Measurements from ENCODE around the gene ATP8B1. TPM values are rescaled to one million over a fixed set of nuclear protein-coding genes. Genes with fewer than 3 reads are reported as not detected.
A peak's percentile ranks its signal among the peaks of the same experiment; 100 is the strongest.

The ATP8B1 gene
- total RNA-seq, 1 donor from 2014 or later: 14.4 TPM

DNA sequence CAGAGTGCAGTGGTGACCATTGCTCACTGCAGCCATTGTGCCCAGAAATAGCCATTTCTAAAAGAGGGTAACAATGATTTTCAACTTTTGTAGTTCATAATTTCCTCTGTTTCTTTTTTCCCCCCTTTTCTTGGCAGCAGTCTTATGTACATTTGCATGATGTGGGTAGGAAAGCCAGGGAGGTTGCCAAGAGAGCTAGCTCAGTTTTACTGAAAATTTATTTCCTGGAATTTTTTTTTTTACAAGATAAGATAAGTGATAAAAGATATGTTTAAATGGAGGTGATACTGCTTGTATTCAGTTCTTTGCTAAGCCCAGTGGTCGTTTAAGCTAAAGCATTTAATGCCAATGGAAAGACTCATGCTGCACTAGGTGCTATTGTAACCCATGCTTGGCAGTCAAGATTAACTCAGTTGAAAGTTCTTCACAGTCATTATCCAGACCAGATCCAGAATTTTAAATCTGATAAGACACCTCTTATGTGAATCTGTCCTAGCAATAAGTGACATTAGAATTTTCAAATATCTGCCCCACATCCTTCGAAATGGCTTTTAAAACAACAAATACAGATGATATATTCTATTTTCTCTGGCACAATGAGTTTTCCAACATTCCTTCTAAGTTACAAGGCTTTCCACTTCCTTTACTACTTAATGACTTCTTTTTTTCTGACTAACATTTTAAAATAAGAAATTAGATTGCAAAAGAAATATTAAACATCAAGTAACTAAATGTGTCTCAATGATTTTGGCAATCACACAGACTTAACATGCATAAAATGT is 4.4 kb upstream of the ATP8B1 start:
- TF ChIP-seq CTCF (conservative IDR thresholded peaks at IDR 0.05; ENCODE audit: low read depth, low read length): no peak
- H3K4me3 ChIP-seq (ENCODE audit: low read depth, low read length): no peak overlapping the region
- no peak for DNase-seq (ENCODE audit: low read depth)

DNA sequence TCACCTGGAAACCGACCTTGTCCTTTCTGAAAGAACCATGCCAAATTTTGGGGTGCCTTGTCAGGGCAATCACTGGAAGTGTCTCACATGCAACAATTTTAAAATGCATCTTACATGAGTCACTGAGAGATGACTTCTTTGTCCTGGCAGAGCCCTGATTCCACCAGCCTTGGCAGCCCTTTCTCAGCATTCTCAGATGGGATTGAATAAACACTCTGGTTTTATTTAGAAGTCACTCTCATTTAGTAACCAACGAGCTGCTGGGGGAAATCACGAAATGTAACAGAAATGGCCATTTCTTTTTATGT is 3.8 kb upstream of the ATP8B1 start:
- no peak for TF ChIP-seq CTCF (conservative IDR thresholded peaks at IDR 0.05; ENCODE audit: low read depth, low read length)
- H3K4me3 ChIP-seq (ENCODE audit: low read depth, low read length): no peak overlapping the region
- no peak for DNase-seq (ENCODE audit: low read depth)

GRCh38 chr18:57806201-57806977 is 3.3 kb upstream of the ATP8B1 start:
- DNase-seq (ENCODE audit: low read depth): no peak
- no peak for TF ChIP-seq CTCF (conservative IDR thresholded peaks at IDR 0.05; ENCODE audit: low read depth, low read length)

GRCh38 chr18:57805117-57805516 is 2.0 kb upstream of the ATP8B1 start:
- no peak for TF ChIP-seq CTCF (conservative IDR thresholded peaks at IDR 0.05; ENCODE audit: low read depth, low read length)

More at GRCh38 chr18:57806201-57806977, 3.3 kb upstream of the ATP8B1 start:
- H3K4me3 ChIP-seq (ENCODE audit: low read depth, low read length): no peak overlapping the region

DNA sequence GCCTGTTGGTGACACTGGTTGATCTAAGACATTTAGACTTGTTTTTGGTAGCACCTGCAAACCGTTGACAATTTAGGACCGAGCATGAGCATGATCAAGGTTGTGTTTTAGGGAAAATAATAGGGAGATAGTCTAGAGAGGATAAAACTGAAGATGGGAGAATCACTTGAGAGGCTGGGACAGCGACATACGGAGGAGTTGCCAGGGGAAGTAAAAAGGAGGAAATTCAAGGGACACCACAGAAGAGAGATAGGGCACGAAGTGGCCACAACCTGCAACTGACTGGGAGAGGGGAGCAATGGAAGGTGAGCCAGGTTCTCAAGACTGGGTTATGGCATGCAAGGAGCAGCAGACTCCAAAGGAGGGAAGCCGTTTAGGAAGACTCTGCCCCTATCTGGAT is 1.4 kb upstream of the ATP8B1 start:
- DNase-seq (ENCODE audit: low read depth): no peak
- no peak for TF ChIP-seq CTCF (conservative IDR thresholded peaks at IDR 0.05; ENCODE audit: low read depth, low read length)

More at GRCh38 chr18:57805117-57805516, 2.0 kb upstream of the ATP8B1 start:
- H3K4me3 ChIP-seq (ENCODE audit: low read depth, low read length): no peak overlapping the region
- no peak for DNase-seq (ENCODE audit: low read depth)

DNA sequence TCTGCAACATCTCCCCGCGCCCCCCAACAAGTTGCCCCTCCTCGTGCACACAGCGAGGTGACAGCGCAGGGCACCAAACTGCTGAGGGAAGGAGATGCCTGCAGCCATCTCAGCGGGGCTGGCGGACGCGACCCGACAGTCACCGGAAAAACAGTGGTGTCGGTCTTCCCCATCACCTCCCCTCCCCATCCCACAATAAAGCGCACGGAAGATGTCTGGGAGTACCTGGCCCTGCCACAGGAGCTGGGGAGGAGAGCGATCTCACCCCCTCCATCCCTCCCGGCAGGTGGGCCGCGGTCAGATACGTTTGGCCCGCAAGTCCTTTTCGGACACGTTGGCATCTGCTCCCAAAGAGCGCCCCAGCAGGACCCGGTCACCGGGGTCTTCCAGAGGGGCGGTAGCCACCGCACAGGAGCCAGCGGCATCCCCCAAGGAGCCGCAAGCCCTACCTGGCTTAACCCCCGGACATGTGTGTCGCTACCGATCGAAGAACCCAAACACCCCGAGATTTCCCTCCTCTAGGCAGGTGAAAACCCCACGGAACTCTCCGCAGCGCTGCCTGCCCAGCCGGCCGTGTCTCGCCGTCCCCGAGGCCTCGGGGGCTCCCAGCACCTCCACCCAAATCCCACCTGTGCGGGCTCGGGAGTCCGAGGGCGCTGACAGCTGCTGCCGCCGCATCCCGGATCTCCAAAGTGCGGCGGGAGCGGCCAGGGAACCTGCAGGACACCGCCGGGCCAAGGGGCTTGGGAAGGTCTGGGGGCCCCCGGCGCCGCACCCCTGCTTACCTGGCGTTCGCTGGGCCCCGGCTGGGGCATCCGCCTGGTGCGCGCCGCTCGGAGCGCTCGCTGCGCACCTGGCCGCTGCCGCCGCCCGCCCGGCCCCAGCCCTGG is 657 bp downstream of the ATP8B1 start:
- peak overlapping the region; percentile 73 for H3K4me3 ChIP-seq (ENCODE audit: low read depth, low read length)

More for the DNA sequence above, 1.4 kb upstream of the ATP8B1 start:
- H3K4me3 ChIP-seq (ENCODE audit: low read depth, low read length): no peak overlapping the region

More for the DNA sequence above, 657 bp downstream of the ATP8B1 start:
- TF ChIP-seq CTCF (conservative IDR thresholded peaks at IDR 0.05; ENCODE audit: low read depth, low read length): no peak
- no peak for DNase-seq (ENCODE audit: low read depth)

All from epithelial cell of proximal tubule (primary cell).